ENCODE data around the gene PPME1.

Gene PPME1

DNA sequence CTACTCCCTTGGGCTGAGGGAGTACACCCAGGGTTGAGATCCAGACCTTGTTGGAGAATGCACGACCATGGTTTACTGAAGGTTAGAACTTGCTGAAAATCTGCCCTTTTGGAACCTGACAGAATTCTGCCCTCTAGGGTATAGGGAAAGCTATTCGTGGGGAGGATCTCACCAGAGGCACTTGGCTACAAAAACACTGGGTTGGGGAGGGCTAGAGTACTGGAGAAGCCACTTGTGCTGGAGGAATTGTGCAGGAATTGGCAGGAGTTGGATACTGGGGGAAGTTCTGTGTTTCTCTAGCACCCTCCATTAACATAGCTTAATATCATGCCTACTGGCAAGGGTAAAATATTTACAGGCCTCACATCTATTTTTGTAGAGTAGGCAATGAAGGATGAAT lies 55.8 kb downstream of the PPME1 start:
- ATAC-seq (no peak), DNase-seq (no peak)
- Mint-ChIP-seq H3K27ac (no peak overlapping the region), H3K9me3 (peaks cover 4% of the 10 kb centered on the region), H3K27me3 (no peaks in the 10 kb centered on the region), H3K4me3 (no peak overlapping the region), H3K4me1 (peaks cover 5% of the 10 kb centered on the region), H3K36me3 (ENCODE audit: low read depth) (peaks cover 40% of the 10 kb centered on the region)

DNA sequence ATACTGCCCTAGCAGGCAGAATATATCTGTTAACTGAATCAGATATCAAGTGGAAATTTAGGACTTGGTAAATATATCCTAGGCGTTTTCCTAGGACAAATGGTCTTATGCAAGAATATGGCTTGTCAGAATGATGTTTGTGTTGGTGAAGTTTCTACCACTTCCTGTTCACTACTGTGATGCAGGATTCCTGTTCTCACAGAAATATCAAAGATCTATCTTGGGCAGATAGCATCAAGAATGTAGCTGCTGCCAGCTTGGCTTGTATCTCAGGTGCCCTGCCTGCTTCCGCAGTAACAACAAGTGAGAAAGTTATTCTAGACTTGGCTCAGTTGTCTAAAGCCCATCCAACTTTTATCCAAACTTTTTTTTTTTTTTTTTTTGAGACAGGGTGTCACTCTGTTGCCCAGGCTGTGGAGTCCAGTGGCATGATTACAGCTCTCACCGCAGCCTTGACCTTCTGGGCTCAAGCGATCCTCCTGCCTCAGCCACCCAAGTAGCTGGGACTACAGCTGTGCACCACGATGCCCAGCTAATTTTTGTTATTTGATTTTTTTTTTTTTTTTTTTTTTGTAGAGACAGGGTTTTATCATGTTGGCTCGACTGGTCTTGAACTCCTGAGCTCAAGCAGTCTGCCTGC lies 61.3 kb downstream of the PPME1 start:
- no peak for DNase-seq
- Mint-ChIP-seq H3K9me3 (no peaks in the 10 kb centered on the region), H3K27ac (no peak overlapping the region), H3K4me1 (peaks cover 16% of the 10 kb centered on the region), H3K4me3 (no peak overlapping the region), H3K27me3 (no peaks in the 10 kb centered on the region), H3K36me3 (ENCODE audit: low read depth) (peaks cover 30% of the 10 kb centered on the region)
- no peak for ATAC-seq

DNA sequence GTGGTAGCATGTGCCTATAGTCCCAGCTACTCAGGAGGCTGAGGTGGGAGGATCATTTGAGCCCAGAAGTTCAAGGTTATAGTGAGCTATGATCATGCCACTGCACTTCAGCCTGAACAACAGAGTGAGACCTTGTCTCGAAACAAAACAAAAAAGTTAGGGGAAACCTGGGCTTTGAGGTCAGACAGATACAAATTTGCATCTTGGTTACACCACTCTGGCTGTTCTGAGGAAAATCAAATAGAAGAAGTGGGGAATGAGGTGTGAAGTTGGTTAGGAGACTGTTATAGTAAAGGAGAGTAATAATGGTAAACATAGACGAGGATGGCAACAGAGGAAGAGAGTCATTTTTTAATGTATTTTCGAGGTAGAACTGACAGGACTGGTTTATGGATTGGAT lies 62.6 kb downstream of the PPME1 start:
- no peaks in the 10 kb centered on the region for H3K9me3 Mint-ChIP-seq
- DNase-seq (no peak), ATAC-seq (no peak)
- no peak overlapping the region for H3K27ac Mint-ChIP-seq
- H3K4me3 Mint-ChIP-seq, result no peak overlapping the region
- peaks cover 33% of the 10 kb centered on the region for H3K36me3 Mint-ChIP-seq (ENCODE audit: low read depth)
- peaks cover 16% of the 10 kb centered on the region for H3K4me1 Mint-ChIP-seq
- no peaks in the 10 kb centered on the region for H3K27me3 Mint-ChIP-seq

DNA sequence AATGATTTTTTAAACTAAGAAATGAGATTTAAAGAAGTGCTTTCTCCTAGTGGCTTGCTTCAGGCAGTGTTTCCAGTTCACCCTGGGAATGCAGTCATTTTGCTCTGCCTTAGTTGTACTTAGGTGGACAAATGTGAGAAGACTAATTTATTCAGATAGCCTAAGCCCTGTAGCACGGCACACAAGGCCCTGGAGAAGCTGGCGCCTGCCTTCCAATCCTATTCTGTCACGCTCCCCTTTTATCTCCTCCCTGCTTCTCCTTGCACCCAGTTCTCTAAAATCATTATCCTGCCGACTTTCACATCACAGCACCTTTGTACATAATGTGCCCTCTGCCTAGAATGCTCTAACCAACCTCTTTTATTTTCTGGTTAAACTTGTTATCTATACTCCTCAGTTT lies 64.0 kb downstream of the PPME1 start:
- ATAC-seq, result no peak
- no peaks in the 10 kb centered on the region for H3K27me3 Mint-ChIP-seq
- H3K36me3 Mint-ChIP-seq (ENCODE audit: low read depth), result peaks cover 35% of the 10 kb centered on the region
- H3K9me3 Mint-ChIP-seq, result no peaks in the 10 kb centered on the region
- H3K4me1 Mint-ChIP-seq, result peaks cover 16% of the 10 kb centered on the region
- DNase-seq, result no peak
- H3K27ac Mint-ChIP-seq, result no peak overlapping the region
- H3K4me3 Mint-ChIP-seq, result no peak overlapping the region

DNA sequence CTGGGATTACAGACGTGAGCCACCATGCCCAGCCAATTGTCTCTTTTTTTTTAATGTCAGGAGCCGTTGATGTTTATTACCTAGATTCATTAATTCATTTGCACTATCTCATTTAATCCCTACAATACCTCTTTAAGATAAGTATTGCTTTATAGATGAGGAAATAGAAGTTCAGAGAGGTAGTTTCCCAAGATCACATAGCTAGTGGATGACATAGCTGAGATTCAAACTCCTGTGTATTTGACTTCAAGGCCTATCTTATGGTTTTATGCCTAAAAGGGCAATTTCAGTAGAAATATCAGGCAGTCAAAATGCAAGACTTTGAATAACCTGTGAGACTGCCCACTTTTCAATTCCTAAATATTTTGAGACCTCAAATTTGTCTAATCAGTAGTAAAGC lies 66.5 kb downstream of the PPME1 start:
- ATAC-seq (no peak), DNase-seq (no peak)
- no peaks in the 10 kb centered on the region for H3K27me3 Mint-ChIP-seq
- H3K36me3 Mint-ChIP-seq (ENCODE audit: low read depth), result peaks cover 38% of the 10 kb centered on the region
- no peak overlapping the region for H3K4me3 Mint-ChIP-seq
- peaks cover 5% of the 10 kb centered on the region for H3K4me1 Mint-ChIP-seq
- no peaks in the 10 kb centered on the region for H3K9me3 Mint-ChIP-seq
- H3K27ac Mint-ChIP-seq, result no peak overlapping the region

DNA sequence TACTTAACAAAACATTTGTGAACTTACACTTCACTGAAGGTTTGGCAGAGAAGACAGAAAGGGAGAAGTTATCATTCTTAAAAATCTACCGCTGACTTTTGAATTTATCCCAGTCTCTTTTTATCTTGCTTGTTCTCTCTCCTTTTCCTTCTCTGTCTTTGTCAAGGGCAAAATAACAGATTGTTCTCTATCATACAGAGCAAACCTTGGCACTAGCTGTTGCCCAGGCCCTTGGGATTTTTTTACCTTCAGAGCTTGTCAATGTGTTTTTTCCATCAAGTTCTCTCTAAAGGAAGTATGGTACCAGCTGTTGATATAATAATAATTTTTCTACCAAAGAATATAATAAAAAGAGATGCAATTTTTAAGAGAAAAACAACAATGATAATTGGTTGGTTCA lies 67.2 kb downstream of the PPME1 start:
- no peak overlapping the region for H3K27ac Mint-ChIP-seq
- H3K4me3 Mint-ChIP-seq, result no peak overlapping the region
- peaks cover 37% of the 10 kb centered on the region for H3K36me3 Mint-ChIP-seq (ENCODE audit: low read depth)
- H3K9me3 Mint-ChIP-seq, result no peaks in the 10 kb centered on the region
- ATAC-seq (no peak), DNase-seq (no peak)
- H3K27me3 Mint-ChIP-seq, result no peaks in the 10 kb centered on the region
- peaks cover under 1% of the 10 kb centered on the region for H3K4me1 Mint-ChIP-seq

DNA sequence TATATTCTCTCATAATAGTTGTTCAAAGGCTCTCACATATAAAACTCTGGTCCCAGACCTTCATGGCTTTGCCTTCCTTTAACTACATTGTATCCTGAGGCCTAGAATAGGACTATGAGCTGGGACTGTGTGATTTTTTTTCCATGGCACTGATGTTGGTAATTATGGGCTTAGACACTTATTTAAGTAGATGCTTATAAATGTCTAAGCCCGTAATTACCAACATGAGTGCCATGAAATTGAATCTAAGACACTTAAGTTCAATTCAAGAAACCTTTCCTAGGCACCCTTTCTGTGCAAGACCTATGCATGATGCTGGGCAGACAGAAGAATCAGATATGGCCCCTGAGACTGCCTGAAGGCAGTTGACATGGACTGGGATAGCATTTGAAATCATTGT lies 77.4 kb downstream of the PPME1 start:
- Mint-ChIP-seq H3K9me3 (no peaks in the 10 kb centered on the region), H3K36me3 (ENCODE audit: low read depth) (peaks cover 42% of the 10 kb centered on the region), H3K4me3 (no peak overlapping the region), H3K27ac (no peak overlapping the region), H3K4me1 (no peaks in the 10 kb centered on the region), H3K27me3 (no peaks in the 10 kb centered on the region)
- ATAC-seq (no peak), DNase-seq (no peak)

DNA sequence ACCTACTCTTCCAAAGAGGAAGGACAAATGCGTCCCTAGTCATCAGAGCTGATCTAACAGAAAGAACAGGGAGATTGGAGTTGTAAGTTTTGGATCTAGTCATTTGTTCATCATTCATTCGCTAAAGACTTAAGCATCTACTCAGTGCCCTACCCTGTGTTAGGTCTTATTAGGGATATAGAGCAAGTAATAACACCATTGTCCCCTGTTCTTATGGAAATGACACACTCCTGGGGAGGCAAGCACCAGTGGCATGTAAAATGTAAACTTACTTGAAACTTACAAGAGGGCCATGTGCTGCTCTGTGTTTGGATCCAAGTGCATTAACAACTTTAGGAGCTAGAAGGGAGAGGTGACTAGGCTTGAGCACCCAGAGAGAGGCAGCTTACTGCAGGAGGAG lies 78.4 kb downstream of the PPME1 start:
- H3K4me3 Mint-ChIP-seq, result no peak overlapping the region
- H3K27me3 Mint-ChIP-seq, result no peaks in the 10 kb centered on the region
- ATAC-seq (no peak), DNase-seq (no peak)
- H3K27ac Mint-ChIP-seq, result no peak overlapping the region
- peaks cover 35% of the 10 kb centered on the region for H3K36me3 Mint-ChIP-seq (ENCODE audit: low read depth)
- no peaks in the 10 kb centered on the region for H3K9me3 Mint-ChIP-seq
- H3K4me1 Mint-ChIP-seq, result no peaks in the 10 kb centered on the region

DNA sequence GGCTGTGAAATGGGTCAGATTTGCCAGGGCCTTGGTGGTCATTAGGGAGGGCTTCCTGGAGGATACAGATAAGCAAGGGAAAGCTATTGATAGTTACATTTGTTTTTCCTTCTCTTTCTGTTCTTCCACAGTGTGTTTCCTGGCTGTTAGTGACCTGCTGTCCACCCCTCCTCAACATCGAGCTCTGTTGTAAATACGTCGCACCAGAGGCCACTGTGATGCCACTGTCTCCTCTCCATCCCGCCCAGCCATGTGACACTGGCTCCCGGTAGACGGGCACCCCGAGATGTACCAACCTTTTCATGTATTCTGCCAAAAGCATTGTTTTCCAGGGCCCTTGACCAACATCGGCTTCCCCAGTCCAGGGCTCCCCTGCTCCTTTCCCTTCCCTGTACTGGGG lies 82.3 kb downstream of the PPME1 start:
- Mint-ChIP-seq H3K27me3 (no peaks in the 10 kb centered on the region), H3K4me3 (no peak overlapping the region), H3K27ac (no peak overlapping the region), H3K36me3 (ENCODE audit: low read depth) (peaks cover 16% of the 10 kb centered on the region), H3K4me1 (peaks cover 2% of the 10 kb centered on the region), H3K9me3 (no peaks in the 10 kb centered on the region)
- DNase-seq, result no peak
- ATAC-seq, result no peak

DNA sequence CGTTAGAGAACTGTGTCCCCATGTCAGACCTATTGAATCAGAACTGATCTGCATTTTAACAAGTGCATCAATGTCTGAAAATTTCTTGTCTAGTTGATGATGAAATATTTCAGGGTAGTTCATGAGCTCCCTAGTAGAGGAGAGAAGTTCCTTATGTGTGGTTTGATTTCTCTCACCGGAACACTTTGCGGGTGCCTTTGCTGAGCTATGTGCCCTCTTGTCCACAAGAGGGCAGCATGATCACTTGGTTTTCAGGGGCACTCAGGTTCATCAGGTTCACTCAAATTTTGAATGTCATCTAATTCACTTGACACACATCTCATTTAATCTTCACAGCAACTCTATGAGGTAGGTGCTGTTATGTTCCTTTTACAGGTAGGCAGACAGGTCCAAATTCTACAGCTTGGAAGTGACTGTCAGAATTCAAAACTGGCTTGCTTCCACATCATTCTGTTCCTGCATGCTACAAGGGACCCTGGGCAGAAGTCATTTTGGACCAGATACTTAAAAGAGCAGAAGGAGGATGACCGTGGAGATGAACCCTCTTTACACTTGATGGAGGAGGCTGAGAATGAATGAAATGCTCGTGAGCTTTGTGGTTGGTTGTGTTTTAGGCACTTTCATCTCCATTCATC lies 84.8 kb downstream of the PPME1 start:
- Mint-ChIP-seq H3K27me3 (no peaks in the 10 kb centered on the region), H3K9me3 (no peaks in the 10 kb centered on the region), H3K4me3 (no peak overlapping the region), H3K4me1 (peaks cover 2% of the 10 kb centered on the region), H3K36me3 (ENCODE audit: low read depth) (peaks cover 14% of the 10 kb centered on the region), H3K27ac (no peak overlapping the region)
- peak; percentile 50 for ATAC-seq
- DNase-seq, result peak; percentile 41

DNA sequence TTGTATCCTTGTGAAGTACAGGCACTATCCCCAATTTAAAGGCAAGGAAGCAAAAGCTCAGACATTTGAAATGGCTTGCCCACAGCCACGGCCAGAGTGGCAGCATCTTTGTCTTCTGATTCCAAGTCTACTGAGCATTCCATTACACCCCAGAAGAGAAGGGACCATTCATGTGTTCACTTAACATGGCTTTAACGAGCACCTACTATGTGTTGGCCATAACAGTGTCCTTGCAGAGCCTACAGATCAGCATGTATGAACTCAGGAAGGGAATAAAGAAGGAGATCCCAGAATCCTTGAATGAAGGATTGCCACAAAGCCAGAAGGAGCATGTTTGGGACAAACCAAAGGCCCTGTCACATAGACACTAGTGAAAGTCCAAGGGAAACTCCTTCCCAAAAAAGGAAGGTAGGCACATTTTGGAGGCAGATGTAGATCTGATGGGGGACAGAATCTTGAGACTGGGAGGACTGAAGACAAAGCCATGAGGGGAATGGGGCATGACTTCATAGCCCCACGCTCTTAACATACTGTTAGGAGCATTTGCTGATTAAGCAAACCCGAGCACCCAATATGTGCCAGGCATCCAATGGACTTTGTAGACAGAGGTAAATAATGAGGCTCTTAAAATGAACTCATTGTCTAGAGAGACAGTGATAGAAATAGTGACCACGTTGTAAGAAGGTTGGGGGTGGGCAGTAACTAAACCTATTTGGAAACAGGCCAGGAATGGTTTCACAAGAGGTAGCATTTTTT lies 85.5 kb downstream of the PPME1 start:
- Mint-ChIP-seq H3K4me3 (no peak overlapping the region), H3K36me3 (ENCODE audit: low read depth) (peaks cover 14% of the 10 kb centered on the region), H3K27ac (no peak overlapping the region), H3K4me1 (peaks cover 2% of the 10 kb centered on the region), H3K27me3 (no peaks in the 10 kb centered on the region), H3K9me3 (no peaks in the 10 kb centered on the region)
- ATAC-seq (no peak), DNase-seq (no peak)

DNA sequence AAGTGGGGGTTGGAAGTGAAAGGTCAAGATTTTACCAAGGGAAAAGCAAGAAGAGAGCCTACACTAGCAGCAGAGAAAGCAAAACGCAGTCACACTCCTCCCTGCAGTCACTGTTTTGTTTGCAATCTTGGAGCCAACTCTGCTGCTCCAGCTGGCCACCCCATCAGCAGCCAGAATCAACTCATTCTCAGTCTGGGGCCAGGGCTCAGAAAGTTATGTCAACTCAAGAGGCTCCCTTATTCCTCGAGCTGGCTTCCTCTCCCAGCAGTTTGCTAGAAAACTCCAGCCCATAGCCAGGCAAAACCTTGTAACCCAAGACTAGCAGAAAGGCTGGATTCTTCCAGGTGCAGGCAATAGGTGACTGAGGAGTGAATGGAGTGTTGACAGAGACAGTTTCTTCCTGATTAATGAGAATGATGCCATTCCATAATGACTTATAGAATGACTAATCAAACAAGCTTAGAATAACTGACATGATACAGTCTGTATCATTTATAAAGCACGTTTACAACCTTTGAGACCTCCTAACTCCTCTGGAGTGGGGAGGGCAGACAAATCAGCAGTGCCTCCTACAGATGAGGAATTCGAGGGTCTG lies 87.0 kb downstream of the PPME1 start:
- peaks cover 2% of the 10 kb centered on the region for H3K4me1 Mint-ChIP-seq
- ATAC-seq (no peak), DNase-seq (no peak)
- peaks cover 12% of the 10 kb centered on the region for H3K36me3 Mint-ChIP-seq (ENCODE audit: low read depth)
- H3K4me3 Mint-ChIP-seq, result no peak overlapping the region
- H3K27ac Mint-ChIP-seq, result no peak overlapping the region
- no peaks in the 10 kb centered on the region for H3K9me3 Mint-ChIP-seq
- H3K27me3 Mint-ChIP-seq, result no peaks in the 10 kb centered on the region

DNA sequence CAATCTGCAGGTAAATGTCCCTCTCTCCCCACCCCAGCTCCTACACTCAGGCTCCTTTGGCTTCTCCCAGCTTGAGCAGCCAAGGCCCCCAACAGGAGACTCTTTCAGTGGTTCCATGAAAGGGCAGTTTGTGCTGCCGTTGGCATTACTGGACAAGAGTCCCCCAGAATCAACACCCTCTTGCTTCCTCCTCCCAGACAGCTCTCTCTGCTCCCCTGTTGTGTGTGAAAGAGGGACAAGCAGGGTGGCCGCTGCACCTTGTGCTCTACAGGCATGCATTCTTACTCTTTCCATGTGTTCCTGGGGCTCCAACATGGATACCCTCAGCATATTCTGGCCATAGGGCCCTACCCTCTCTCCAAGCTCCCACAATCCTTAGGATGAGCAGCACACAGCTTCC lies 91.6 kb downstream of the PPME1 start:
- Mint-ChIP-seq H3K9me3 (no peaks in the 10 kb centered on the region), H3K4me1 (no peaks in the 10 kb centered on the region), H3K27ac (no peak overlapping the region), H3K27me3 (no peaks in the 10 kb centered on the region), H3K36me3 (ENCODE audit: low read depth) (no peaks in the 10 kb centered on the region), H3K4me3 (no peak overlapping the region)
- DNase-seq (no peak), ATAC-seq (no peak)

DNA sequence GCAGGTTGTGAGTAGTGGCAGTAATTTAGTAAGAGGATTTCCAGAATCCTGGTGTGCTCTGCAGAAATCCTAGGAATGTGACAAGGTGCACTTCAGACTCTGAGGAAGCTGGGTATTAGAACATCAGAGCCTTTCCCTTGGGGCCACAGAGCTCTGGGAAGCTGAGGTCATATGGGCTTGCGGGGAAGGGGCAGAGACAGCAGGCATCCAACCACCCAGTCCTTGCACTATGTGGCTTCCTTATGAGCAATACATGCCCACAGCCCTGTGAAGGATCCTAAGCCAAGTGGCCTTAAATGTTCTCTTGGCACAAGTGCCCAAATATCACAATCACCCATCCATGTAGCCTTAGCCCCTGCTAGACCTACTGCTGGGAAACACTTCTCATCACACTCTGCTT lies 94.2 kb downstream of the PPME1 start:
- DNase-seq, result no peak
- no peak for ATAC-seq
- no peaks in the 10 kb centered on the region for H3K36me3 Mint-ChIP-seq (ENCODE audit: low read depth)
- peaks cover 15% of the 10 kb centered on the region for H3K4me1 Mint-ChIP-seq
- no peak overlapping the region for H3K4me3 Mint-ChIP-seq
- no peak overlapping the region for H3K27ac Mint-ChIP-seq
- no peaks in the 10 kb centered on the region for H3K27me3 Mint-ChIP-seq
- H3K9me3 Mint-ChIP-seq, result no peaks in the 10 kb centered on the region

DNA sequence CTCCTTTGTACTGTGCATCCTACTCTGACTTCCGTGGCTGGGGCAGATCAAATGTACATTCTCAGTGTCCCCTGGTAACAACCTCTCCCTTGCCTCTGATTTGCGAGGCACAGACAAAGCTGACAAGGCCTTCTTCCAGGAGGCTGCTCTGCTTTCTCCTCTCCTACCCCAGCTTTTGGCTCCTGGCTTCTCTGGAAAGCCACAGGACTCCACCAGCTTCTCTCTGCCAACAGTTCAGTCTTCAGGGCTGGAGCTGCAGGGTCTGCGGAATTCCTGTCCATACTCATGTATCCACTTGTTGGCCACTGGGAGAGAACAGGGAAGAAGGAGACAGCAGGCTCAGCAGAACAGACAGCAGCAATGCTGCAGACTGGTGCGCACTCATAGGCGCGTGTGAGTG lies 95.9 kb downstream of the PPME1 start:
- DNase-seq (no peak), ATAC-seq (no peak)
- H3K36me3 Mint-ChIP-seq (ENCODE audit: low read depth), result no peaks in the 10 kb centered on the region
- peaks cover 15% of the 10 kb centered on the region for H3K4me1 Mint-ChIP-seq
- H3K9me3 Mint-ChIP-seq, result no peaks in the 10 kb centered on the region
- H3K27ac Mint-ChIP-seq, result no peak overlapping the region
- no peaks in the 10 kb centered on the region for H3K27me3 Mint-ChIP-seq
- H3K4me3 Mint-ChIP-seq, result no peak overlapping the region

Measured in activated naive CD8-positive, alpha-beta T cell treated with anti-CD3 and anti-CD28 coated beads, Interleukin-2, amount 50 U/mL, for 24 hours (primary cell).